Measurements from ENCODE around the gene TNK2.
"Not testable (repeated sequence)": the region's sequence is repeated elsewhere in the genome, so short reads cannot be mapped to it uniquely, and the experiment has no call there.

DNA sequence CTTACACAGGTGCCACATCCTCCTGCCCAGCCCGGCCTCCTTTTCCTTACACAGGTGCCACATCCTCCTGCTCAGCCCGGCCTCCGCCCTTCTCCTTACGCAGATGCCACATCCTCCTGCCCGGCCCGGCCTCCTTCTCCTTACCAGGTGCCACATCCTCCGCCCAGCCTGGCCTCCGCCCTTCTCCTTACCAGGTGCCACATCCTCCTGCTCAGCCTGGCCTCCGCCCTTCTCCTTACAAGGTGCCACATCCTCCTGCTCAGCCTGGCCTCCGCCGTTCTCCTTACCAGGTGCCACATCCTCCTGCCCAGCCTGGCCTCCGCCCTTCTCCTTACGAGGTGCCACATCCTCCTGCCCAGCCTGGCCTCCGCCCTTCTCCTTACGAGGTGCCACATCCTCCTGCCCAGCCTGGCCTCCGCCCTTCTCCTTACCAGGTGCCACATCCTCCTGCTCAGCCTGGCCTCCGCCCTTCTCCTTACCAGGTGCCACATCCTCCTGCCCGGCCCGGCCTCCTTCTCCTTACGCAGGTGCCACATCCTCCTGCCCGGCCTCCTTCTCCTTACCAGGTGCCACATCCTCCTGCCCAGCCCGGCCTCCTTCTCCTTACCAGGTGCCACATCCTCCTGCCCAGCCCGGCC, 92.0 kb downstream of the TNK2 start:
- TF ChIP-seq, protein P1, sequence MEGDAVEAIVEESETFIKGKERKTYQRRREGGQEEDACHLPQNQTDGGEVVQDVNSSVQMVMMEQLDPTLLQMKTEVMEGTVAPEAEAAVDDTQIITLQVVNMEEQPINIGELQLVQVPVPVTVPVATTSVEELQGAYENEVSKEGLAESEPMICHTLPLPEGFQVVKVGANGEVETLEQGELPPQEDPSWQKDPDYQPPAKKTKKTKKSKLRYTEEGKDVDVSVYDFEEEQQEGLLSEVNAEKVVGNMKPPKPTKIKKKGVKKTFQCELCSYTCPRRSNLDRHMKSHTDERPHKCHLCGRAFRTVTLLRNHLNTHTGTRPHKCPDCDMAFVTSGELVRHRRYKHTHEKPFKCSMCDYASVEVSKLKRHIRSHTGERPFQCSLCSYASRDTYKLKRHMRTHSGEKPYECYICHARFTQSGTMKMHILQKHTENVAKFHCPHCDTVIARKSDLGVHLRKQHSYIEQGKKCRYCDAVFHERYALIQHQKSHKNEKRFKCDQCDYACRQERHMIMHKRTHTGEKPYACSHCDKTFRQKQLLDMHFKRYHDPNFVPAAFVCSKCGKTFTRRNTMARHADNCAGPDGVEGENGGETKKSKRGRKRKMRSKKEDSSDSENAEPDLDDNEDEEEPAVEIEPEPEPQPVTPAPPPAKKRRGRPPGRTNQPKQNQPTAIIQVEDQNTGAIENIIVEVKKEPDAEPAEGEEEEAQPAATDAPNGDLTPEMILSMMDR (conservative IDR thresholded peaks at IDR 0.05; ENCODE audit: low read length), result not testable (repeated sequence)
- TF ChIP-seq EZH2phosphoT487 (IDR thresholded peaks at IDR 0.05; ENCODE audit: borderline replicate concordance), result not testable (repeated sequence)
